ENCODE data around the gene COA1. TPM values are rescaled to one million over a fixed set of nuclear protein-coding genes. Genes with fewer than 3 reads are reported as not detected.

The COA1 gene
- total and polyA plus RNA-seq, 9 of the 15 experiments (the other 6 are each of a cell fraction or from before 2014, with no cell fraction given): 98.9 to 463 (median 181) TPM

GRCh38 chr7:43758822-43759683 is 29.7 kb upstream of the COA1 start:
- WGBS (ENCODE audit: insufficient coverage, low coverage, missing lambda C conversion rate): 2% methylated on average over 33 of the region's 56 CpGs
- Histone ChIP-seq H3K27ac (ENCODE audit: extremely low read depth, low read depth, low read length) (peak overlapping the region; percentile 77), H3K36me3 (ENCODE audit: control insufficient read depth, insufficient read depth, low read length) (no peaks in the 10 kb centered on the region; the same call in 2 of the 3 replicates), H2AFZ (ENCODE audit: low read depth, low read length) (peak overlapping the region; percentile 91), H3K79me2 (ENCODE audit: control insufficient read depth, insufficient read depth, low read length) (peaks cover 45% of the 10 kb centered on the region), H3K9me3 (replicated peaks; ENCODE audit: control insufficient read depth, insufficient read depth, low read depth, low read length) (no peaks in the 10 kb centered on the region), H3K27me3 (ENCODE audit: control insufficient read depth in 2 of 2, insufficient read depth in 2 of 2, low read length in 2 of 2) (no peaks in the 10 kb centered on the region), H3K4me3 (peak overlapping the region; percentile 65), H3K9ac (ENCODE audit: insufficient read depth in 1 of 2, low read depth in 2 of 2, low read length in 2 of 2) (peak overlapping the region; percentile 74 to 97), H3K4me2 (ENCODE audit: insufficient read depth, low read length) (peak overlapping the region; percentile 60), H3K9me1 (ENCODE audit: control insufficient read depth, insufficient read depth, low read length) (no peaks in the 10 kb centered on the region), H4K20me1 (replicated peaks; ENCODE audit: control insufficient read depth, insufficient read depth, low read length) (no peaks in the 10 kb centered on the region), H3K4me1 (replicated peaks in 1 of 2; ENCODE audit: control insufficient read depth in 2 of 2, insufficient read depth in 2 of 2, low read length in 2 of 2) (peaks cover 43 to 55% of the 10 kb centered on the region in 2 experiments)
- in situ Hi-C loops (cut with MboI) (no loop called here), intact Hi-C loops (cut with micrococcal nuclease) (no loop called here)
- ATAC-seq (peak; percentile 81), DNase-seq (ENCODE audit: extremely low read depth in 1 of 4, low spot score in 3 of 4) (peak; percentile 51 to 62 (median 55)), FAIRE-seq (peak; percentile 71)
- TSS peak; percentile 40 for BruUV-seq (replicated peaks)
- ChIA-PET CTCF (ENCODE audit: low intra/inter-chr PET ratio) (interaction anchor here (0.6 kb wide), 1 partner anchor 59 kb away, joined by 3 read pairs; no protein-coding TSS in a partner anchor), POLR2A (interaction anchor here (1.0 to 5.5 kb wide), 3 partner anchors 9 to 28 kb away, joined by 4 to 32 read pairs (median 13); partner anchors contain the start of gene COA1)
- TF ChIP-seq SMAD4 (CRISPR knock-in tag; conservative IDR thresholded peaks at IDR 0.05): peak; percentile 51
- no peak for TF ChIP-seq ZNF175 (CRISPR knock-in tag; IDR thresholded peaks at IDR 0.05; ENCODE audit: low read depth)
- TF ChIP-seq ZNF511 (CRISPR knock-in tag; IDR thresholded peaks at IDR 0.05): peak; percentile 68; the same call in 1 of the 2 replicates
- TF ChIP-seq CXXC5 (CRISPR knock-in tag; IDR thresholded peaks at IDR 0.05): peak; percentile 56
- no peak; the same call in 1 of the 2 replicates for TF ChIP-seq HNRNPL (IDR thresholded peaks at IDR 0.05; ENCODE audit: low read depth, low read length)
- TF ChIP-seq ATF6 (CRISPR knock-in tag; IDR thresholded peaks at IDR 0.05): no peak
- TF ChIP-seq RREB1 (CRISPR knock-in tag; IDR thresholded peaks at IDR 0.05): 0 out of 2 replicates have a peak, but pooled peaks have one; percentile 21
- peak; percentile 34 for TF ChIP-seq KDM5B (IDR thresholded peaks at IDR 0.05; ENCODE audit: insufficient replicate concordance, low read depth, low read length)
- no peak for TF ChIP-seq STAT5A (IDR thresholded peaks at IDR 0.05; ENCODE audit: borderline replicate concordance, low read length)
